GM15510 (cell line): ENCODE data around the gene GASK1A.

Experiments
- POLR2A ChIP-seq: IDR thresholded peaks from 3 replicates; pipeline ENCODE4 v1.6.1; 2011; ENCODE audit warnings: borderline replicate concordance; ENCODE audit not compliant: insufficient read length; ENCODE audit errors: extremely low read depth

GASK1A gene

DNA sequence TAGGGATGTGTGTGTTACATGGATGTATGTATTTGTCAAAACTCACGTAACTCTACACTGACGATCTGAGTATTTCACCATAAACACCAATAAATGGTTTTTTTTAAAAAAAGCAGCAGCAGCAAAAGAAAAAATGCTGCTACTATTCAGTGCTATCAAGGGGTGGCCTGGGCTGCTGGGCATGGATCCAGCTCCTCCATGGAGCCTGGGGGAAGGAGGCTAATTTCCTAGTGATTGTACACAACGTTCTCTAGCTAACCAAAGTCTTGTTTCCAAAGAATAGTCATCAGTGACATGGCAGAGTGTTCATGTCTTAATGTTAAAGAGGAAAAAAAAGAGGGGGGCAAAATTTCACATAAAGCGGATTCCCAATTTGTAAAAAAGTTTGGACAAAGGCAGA, 97.7 kb downstream of the GASK1A start:
- TF ChIP-seq POLR2A: no peak

DNA sequence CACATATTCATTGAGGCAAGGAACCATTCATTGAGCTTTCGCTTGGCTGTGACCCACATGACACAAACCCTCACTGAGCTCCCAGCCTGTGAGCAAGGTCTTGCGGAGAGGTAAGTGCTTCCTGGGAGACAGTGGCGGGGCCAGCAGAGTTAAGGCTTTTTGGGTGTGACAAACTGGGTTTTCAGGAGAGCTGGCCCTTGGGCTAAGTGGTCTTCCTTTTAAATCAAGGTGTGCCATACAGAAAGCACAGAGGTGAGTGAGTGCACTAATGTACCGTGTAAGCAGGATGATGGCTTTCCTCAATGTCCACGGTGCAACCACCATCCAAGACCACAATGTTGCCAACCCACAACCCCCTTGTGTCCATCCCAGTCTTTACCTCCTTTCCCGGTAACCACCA, 98.2 kb downstream of the GASK1A start:
- no peak for TF ChIP-seq POLR2A

- TF ChIP-seq POLR2A: no peak
These were observed 98.6 kb downstream of the GASK1A start for GRCh38 chr3:43077707-43078106.

DNA sequence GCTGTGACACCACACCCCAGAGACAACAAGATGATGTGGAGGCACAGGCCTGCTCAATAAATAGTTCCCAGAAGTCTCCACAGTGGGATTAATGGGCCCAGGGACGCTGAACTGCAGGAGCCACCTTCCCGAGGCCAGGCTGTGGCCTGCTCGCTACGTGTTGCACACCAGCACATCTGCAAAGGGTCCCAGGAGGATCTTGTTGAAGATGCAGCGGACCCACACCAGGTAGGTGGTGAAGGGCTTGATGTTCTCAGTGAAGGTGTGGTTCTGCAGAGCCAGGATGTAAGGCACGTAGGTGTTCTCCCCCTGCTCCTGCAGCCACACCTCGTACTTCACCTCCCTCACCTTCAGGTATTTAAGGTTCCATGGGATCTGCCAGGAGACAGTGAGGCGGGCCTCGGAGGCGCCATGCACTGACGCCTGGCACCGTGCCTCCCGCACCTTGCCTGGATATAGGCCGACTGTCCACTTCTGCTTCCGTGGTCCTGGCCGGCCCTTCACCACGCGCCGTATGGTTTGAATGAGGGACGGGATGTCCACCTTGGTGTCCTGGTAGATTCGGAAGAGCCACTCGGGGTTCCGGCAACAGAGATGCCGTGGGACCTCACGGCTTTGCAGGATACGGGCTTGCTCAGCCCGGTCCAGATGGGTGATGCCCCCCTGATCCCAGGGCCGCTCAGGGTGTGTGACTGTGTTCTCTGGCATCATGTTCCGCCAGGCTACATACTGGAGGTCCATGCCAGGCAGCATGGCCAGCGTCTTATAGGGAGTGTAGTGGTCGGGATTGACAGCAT, 100.6 kb downstream of the GASK1A start:
- no peak for TF ChIP-seq POLR2A

GRCh38 chr3:43080726-43081568, 101.8 kb downstream of the GASK1A start:
- no peak for TF ChIP-seq POLR2A

DNA sequence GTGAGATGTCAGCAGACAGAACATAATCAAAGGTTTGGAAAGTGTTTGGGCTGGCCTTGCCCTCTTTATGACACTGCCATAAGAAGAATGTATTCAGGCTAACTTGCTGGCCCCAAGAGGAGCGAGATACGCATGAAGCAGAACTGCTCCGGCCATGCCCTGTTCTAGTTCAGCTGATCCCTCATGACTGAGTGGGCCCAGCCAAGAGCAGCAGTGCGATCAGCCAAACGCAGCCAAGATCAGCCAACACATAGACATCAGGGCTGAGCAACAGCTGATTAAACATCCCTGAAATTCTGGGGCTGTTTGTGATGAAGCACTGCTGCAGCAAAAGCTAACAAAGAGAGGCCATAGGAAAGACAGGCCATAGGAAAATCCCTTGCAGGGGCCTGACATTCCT, 102.7 kb downstream of the GASK1A start:
- TF ChIP-seq POLR2A: no peak

- TF ChIP-seq POLR2A: no peak
These were observed 103.3 kb downstream of the GASK1A start for GRCh38 chr3:43082457-43082856.

DNA sequence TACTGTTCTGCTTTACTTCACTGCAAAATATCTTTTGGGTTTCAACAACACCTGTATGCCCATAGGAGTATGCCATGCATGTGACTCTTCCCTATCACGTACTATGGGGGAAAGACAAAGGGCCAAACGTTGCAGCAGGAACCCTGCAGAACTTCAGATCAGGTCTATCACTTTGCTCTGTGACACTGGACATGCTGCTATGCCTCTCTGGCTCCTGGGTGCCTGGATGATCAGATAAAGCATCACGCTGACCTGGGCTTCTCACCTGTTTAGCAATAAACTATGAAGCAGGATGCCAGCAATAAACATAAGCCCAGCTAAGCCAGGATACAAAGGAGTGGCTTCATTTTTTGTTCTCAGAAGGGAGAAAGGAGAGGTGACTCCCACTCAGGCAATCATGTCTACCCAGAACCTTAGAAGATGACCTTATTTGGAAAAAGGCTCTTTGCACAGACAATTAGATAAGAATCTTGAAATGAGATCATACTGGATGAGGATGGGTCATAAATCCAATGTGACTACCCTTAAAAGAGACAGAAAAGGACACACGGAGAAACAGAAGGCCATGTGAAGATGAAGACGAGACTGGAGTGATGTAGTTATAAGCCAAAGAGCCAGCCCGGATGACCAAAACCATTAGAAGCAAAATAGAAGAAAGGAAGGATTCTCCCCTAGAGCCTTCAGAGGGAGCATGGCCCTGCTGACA, 107.5 kb downstream of the GASK1A start:
- TF ChIP-seq POLR2A: no peak

GRCh38 chr3:43087249-43087776, 108.2 kb downstream of the GASK1A start:
- no peak for TF ChIP-seq POLR2A

- TF ChIP-seq POLR2A: no peak
These were observed 110.0 kb downstream of the GASK1A start for GRCh38 chr3:43089081-43089480.

GRCh38 chr3:43090238-43090637, 111.1 kb downstream of the GASK1A start:
- no peak for TF ChIP-seq POLR2A

DNA sequence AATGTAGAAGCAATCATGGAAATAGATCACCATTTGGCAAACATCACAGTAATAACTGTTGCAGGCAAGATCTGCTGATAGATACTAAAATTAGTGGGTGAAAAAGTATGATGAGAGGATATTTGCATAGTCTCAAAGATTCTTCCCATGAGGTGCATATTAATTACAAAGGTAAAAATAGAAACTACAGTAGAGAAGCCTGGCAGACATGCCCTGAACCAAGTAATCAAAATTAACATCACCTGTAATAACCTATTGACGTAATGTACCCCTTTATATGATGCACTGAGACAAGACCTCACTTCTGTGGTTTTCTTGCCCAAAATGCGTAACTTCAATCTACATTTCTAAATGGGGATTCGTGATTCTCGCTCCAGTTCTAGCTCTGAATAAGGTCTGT, 112.4 kb downstream of the GASK1A start:
- TF ChIP-seq POLR2A: no peak

DNA sequence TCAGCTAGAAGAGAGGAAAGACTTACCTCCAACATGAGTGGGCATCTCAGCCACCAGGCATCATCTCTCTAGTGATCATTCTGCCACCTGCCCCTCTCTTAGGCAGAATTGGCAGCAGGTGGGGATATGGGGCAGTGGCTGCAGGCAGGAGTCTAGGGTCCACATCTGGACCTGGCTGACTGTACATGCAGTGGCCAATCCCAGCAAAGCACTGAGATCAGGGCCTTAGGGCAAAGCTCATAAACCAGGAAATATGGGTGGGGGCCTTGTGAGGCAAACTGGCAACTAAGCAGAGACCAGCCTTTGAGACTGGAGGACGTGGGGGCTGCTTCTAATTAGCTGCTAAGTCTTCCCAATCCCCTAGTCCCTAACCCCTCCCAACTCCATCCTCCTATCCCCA, 113.9 kb downstream of the GASK1A start:
- no peak for TF ChIP-seq POLR2A

DNA sequence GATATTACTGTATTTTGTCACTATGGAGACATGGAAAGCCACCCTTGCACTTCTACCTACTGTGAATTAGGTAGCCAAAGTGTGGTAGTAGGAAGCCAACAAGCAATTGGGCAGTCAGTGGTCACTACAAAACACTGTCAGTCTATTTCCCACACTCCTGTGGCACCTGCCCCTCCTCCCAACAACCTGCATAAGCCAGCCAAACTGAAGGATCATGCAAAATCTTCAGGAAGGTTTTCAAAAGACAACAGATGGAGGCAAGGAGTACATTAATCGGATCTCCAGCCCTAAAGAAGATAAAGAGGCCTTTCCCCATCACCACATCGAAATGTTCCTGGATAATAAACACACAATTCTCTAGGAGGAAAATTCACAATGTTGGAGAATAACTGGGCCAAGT, 114.9 kb downstream of the GASK1A start:
- no peak for TF ChIP-seq POLR2A

DNA sequence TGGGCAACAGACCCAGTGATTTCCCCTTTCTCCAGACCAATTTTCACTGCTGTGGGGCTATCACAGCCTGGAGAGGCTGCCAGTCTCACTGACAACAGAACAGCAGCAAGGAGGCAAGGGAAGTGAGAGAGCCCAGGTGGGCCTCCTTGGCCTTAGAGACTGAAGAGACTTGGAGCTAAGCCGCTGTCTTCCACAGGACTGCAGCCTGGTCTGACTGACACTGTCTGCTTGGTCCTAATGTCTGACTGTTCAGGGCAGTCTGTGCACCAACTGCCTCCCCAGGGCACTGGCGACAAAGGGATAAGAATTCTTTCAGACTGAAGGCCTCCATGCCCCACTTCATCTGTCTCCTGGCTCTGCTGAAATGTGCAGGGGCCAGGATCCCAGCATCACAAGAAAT, 115.3 kb downstream of the GASK1A start:
- no peak for TF ChIP-seq POLR2A
